NCI-H2081 treated with DMSO at 0.1 percent for 48 hours (cell line): ENCODE results near the gene DVL1.

Experiments used
- DNase-seq: peaks from one replicate; lab custom pipeline; 2025; lab: John Stamatoyannopoulos, UW

Gene DVL1

GRCh38 chr1:1309251-1310108, 39.7 kb downstream of the DVL1 start:
- no peak for DNase-seq

DNA sequence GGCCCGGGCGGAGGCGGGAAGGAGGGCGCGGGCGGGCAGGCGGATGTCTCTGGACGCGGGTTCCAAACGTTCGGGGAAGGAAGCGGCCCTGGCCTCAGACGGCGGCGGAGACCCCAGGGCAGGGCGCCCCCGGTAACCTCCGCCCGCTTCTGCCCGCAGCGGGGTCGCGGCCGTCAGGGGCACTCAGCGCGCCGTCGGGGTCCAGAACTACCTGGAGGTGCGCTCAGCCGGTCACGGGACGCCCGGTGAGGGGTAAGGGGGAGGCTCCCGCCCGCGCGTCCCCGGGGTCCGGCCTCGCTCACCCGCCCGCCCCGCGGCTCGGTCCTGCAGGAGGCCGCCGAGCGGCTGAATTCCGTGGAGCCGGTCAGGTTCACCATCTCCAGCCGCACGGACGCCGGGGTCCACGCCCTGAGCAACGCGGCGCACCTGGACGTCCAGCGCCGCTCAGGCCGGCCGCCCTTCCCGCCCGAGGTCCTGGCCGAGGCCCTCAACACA, 40.4 kb downstream of the DVL1 start:
- DNase-seq, result no peak

GRCh38 chr1:1307923-1308755, 41.1 kb downstream of the DVL1 start, which contains the start of the genes ACAP3 and PUSL1:
Gene ACAP3 (minus strand): TSS chr1:1307930. CDS start chr1:1307815, 115 bp downstream.
Gene PUSL1 (plus strand): TSS chr1:1308597. CDS start chr1:1308644, 47 bp downstream.
- peak; percentile 58 for DNase-seq

DNA sequence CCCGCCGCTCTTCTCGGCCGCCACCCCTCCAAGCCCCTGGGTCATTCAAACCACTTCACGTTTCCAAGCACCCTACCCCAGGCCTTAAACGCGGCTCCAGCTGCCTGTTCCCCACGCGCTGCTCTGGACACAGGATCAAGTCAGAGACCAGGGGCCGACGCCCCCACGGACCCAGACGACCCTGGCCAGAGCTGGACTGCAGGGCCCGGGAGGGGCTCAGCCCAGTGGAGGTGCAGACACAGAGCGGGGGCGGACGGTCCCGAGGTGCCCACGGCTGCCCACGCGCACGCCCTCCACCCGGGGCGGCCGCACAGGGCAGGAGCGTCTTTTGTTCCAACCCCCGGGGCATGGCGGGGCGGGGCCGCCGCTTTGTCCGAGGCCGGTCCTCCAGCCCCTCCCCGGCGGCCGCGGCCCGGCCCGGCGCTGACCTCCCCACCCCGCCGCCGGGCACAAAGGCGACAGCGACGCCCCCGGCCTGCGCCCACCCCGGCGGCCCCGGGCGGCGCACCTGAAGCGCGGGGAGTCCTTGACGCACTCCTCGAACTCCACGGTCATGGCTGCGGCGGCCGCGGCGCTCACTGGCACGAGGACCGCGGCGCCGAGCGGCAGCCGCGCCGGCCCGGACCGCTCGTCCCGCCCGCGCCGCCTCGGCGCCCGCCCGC, 41.8 kb downstream of the DVL1 start:
- no peak for DNase-seq

- no peak for DNase-seq
Measured at GRCh38 chr1:1306661-1307260, 42.5 kb downstream of the DVL1 start.

DNA sequence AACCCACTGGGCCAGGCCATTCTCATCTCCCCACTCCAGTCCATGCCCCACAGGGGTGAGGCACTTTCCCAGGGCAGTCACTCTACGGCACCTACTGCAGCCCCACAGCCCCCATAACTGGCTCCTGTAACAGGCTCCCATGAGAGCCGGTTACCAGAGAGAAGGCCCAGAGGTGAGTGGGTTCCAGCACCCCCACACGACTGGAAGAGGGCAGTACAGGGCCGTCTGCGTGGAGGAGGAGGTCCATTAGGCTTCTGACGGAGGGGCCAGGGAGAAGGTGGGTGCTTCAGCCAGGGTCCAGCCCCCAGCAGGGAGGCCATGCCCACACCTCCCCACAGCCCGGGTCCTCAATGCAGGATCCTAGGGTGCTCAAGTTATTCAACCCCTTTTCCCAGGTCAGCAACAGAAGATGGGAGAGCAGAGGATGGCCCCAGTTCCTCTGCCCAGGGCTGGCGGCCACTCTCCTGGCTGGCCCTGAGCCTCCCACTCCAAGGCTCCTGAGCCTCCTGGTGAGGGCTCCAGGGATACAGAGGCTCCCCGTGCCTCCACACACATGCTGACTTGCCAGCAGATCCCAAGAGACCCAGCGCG, 43.1 kb downstream of the DVL1 start:
- no peak for DNase-seq

GRCh38 chr1:1305300-1306069, 43.7 kb downstream of the DVL1 start:
- no peak for DNase-seq

DNA sequence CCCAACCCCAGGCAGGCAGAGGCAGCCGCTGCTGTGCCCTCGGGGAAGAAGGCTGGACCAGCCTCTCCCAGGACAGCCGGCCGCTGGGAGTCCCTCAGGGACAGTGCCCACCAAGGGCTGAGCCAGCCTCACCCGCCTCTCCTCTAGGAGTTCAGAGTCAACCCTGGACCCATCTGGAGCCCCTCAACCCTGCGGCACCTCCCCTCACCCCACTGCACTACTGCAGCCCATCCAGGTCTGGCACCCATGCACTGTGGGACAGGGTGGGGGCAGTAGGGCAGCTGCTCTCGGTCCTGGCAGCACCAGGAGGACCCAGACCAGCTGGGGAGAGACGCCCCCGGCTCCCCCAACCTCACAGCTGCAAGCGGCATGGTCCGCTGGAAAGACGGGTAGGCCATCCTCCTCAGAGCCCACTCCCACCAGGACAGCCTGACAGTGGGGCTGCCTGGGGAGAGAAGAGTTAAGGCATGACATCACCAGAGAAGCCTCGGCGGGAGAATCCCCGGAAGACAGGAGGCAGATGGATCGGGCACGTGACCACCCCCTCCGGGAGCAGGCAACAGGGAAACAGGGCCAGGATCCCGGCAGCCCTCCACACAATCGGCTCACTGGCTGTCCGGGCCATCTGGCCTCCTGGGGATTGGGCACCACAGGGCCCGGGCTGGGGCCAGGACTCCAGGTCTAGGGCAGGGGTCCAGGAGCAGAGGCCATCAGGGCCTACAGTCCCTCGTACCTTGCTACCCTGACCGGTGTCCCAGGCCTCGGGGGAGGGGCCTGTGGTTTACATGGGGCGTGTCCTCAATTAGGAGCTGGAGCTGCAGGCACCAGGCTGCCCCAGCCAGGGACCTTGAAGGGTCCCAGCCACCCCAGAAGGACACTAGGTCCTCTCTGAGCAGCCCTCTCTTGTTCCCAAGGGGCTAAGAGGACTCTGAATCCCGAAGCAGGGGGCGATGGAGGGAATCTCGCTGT, 44.6 kb downstream of the DVL1 start:
- no peak for DNase-seq

DNA sequence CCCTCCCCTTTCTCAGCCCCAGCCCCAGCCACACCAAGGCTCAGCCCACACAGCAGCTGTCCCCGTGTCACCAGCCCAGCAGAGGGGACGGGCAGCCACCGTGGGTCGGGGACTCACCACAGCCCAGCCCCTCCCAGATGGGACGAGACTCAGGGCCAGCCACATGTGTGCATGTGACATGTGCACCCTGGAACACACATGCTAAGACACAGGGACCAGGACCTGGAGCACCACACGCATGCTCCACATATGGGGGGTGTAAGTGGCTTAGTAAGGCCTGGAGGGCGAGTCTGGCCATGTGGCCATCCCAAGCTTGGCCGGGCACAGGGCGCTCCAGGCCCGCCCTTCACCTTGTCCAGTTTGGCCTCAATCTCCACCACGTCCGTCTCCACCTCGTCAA, 45.5 kb downstream of the DVL1 start:
- DNase-seq, result no peak

DNA sequence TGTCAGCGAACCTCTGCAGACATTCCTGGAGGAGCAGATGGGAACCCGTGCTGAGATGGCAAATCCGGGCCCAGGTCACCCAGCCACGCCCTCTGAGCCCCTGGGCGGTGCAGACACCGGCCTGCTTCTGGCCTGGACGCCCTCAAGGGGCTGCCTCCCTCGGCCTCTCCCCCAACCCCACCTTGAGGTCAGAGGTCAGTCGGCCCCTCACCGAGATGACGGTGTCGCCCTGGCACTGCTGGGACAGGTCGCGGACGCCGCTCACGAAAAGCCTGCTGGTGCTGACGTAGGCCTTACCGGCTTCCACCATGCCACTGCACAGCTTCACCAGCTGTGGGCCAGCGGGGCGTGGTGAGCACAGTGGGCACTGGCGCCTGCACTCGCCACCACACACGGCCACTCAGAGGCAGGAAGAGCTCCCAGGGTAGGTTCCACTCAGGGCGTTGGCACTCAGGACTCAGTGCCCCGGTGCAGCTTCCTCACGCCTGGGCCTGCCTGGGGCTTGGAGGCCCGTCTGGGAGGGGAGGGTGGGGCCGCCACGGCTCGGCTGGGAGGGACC, 46.2 kb downstream of the DVL1 start:
- DNase-seq, result no peak

- no peak for DNase-seq
Measured at GRCh38 chr1:1302006-1302430, 47.2 kb downstream of the DVL1 start.

DNA sequence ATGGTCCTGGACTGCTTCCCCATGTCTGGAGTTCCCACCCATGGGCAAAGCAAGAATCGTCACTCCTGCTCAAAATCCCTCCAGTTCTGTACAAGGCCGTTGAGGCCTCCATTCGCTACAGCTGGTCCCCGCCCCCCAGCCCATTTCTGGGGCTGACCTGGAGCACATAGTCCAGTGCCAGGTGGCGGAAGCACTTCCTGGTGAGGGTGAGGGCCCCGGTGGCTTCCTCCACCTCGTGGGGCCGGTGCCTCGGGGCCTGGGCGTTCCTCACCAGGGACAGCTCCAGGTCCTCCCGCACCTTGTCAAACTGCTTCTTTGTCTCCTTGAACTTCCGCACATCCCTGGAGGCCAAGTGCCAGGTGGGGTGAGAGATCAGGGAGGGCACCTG, 48.9 kb downstream of the DVL1 start:
- DNase-seq, result no peak

GRCh38 chr1:1299686-1300351, 49.4 kb downstream of the DVL1 start:
- DNase-seq, result no peak

GRCh38 chr1:1298861-1299685, 50.1 kb downstream of the DVL1 start:
- no peak for DNase-seq

DNA sequence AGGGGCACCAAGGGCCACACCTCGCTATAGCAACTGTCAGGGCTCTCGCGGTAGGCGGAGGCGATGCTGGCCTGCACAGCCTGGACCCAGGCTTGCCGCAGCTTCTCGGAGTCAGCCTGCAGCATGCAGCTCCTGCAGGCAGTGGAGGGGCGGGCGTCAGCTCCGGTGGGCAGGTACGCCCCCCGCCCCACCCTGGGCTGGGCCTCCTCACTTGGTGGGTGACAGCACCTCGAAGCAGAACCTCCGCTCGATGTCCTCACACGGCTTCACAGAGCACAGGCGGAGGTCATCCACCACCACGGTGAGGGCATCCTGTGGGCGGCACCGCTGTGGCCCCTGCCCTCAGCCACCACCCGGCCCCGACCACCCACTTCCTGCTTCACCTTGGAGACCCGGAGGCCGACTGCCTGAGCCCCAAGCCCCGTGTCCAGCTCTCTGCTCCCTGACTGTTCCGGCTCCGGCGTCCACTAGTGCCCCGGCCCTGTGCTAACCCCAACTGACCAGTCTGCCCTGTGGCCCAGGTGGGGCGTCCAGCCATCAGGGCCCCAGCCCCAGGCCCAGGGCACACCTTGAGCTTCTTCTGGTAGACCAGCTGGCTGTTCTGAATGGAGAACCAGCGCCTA, 51.3 kb downstream of the DVL1 start:
- DNase-seq, result no peak

GRCh38 chr1:1296070-1297061, 52.9 kb downstream of the DVL1 start:
- DNase-seq, result no peak
